Activated CD4-positive, CD25-positive, alpha-beta regulatory T cell treated with anti-CD3 and anti-CD28 coated beads, Interleukin-2, amount 50 U/mL, for 24 hours (primary cell): ENCODE data around the gene AMIGO3.
"Not testable (repeated sequence)": the region's sequence is repeated elsewhere in the genome, so short reads cannot be mapped to it uniquely, and the experiment has no call there.

Source experiments
- ATAC-seq, 2 donors: fragments of 150-1000 bp; cut with Tn5 transposase; one replicate each; pipeline ENCODE4 v1.10.0; 2021; ENCODE audit warnings: mild to moderate bottlenecking in 1 of 2, moderate library complexity in 1 of 2

The AMIGO3 gene

GRCh38 chr3:49707113-49707480, 12.4 kb downstream of the AMIGO3 start:
- no peak for ATAC-seq

- ATAC-seq = no peak
Measured at GRCh38 chr3:49706456-49707112, 12.9 kb downstream of the AMIGO3 start.

- ATAC-seq = no peak
Measured at GRCh38 chr3:49705390-49705960, 14.0 kb downstream of the AMIGO3 start.

- no peak for ATAC-seq
Measured at GRCh38 chr3:49704629-49705028, 14.9 kb downstream of the AMIGO3 start.

- ATAC-seq = no peak
Measured at GRCh38 chr3:49703956-49704355, 15.5 kb downstream of the AMIGO3 start.

- peak; percentile 93 to 98 for ATAC-seq
Measured at GRCh38 chr3:49703443-49703927, 16.0 kb downstream of the AMIGO3 start.

- no peak for ATAC-seq
Measured at GRCh38 chr3:49702672-49703071, 16.8 kb downstream of the AMIGO3 start.

GRCh38 chr3:49701388-49702077, 18.0 kb downstream of the AMIGO3 start:
- no peak for ATAC-seq

GRCh38 chr3:49700453-49701128, 18.9 kb downstream of the AMIGO3 start:
- no peak for ATAC-seq

- ATAC-seq = no peak
Measured at GRCh38 chr3:49700014-49700413, 19.5 kb downstream of the AMIGO3 start.

- no peak for ATAC-seq
Measured at GRCh38 chr3:49699281-49699979, 20.1 kb downstream of the AMIGO3 start.

- not testable (repeated sequence) for ATAC-seq
Measured at GRCh38 chr3:49695350-49696015, 24.0 kb downstream of the AMIGO3 start.

GRCh38 chr3:49694409-49695070, 24.9 kb downstream of the AMIGO3 start:
- ATAC-seq = not testable (repeated sequence)

GRCh38 chr3:49691481-49691880, 28.0 kb downstream of the AMIGO3 start:
- ATAC-seq = not testable (repeated sequence)

GRCh38 chr3:49690856-49691255, 28.6 kb downstream of the AMIGO3 start:
- not testable (repeated sequence) for ATAC-seq

GRCh38 chr3:49689908-49690624, 29.4 kb downstream of the AMIGO3 start:
- not testable (repeated sequence) for ATAC-seq

- peak; percentile 73 to 81 for ATAC-seq
Measured at GRCh38 chr3:49689046-49689907, 30.2 kb downstream of the AMIGO3 start, which contains the start of the genes MST1 and RNF123. MST1 (minus strand) TSS chr3:49689474; CDS start chr3:49688691, 783 bp downstream. RNF123 (plus strand) TSS chr3:49689557; CDS start chr3:49691166, 1,609 bp downstream.

- ATAC-seq = not testable (repeated sequence)
Measured at GRCh38 chr3:49688338-49689045, 31.0 kb downstream of the AMIGO3 start.

- ATAC-seq = not testable (repeated sequence)
Measured at GRCh38 chr3:49687424-49687795, 32.1 kb downstream of the AMIGO3 start.
